SU-DHL-6 (cell line): ENCODE results near the gene VPS29.

Experiments used
- CTCF ChIP-seq: fragments of 200-600 bp; sonication (generic); IDR thresholded peaks from one replicate; pipeline ENCODE4 v1.5.1; 2017; ENCODE audit warnings: antibody characterized with exemption, mild to moderate bottlenecking, low read length, moderate library complexity; ENCODE audit not compliant: insufficient read depth, poor library complexity, severe bottlenecking
- EZH2phosphoT487 ChIP-seq: fragments of 200-600 bp; sonication (generic), shearing (Covaris generic); conservative IDR thresholded peaks from 2 replicates; pipeline ENCODE4 v1.6.1; 2018; ENCODE audit warnings: mild to moderate bottlenecking, antibody characterized with exemption, low read length, moderate library complexity, mixed read lengths

GRCh38 chr12:110534811-110535210, 32.9 kb upstream of the VPS29 start:
- TF ChIP-seq EZH2phosphoT487 (no peak), CTCF (no peak)
